HG02610 (cell line): ENCODE data around the gene SHOC2.

Source experiments
- ATAC-seq: cut with Tn5 transposase; IDR thresholded peaks from one replicate; pipeline ENCODE4 v1.9.1; 2021; ENCODE audit warnings: mild to moderate bottlenecking, moderate library complexity; ENCODE audit not compliant: unreplicated experiment

SHOC2 gene

DNA sequence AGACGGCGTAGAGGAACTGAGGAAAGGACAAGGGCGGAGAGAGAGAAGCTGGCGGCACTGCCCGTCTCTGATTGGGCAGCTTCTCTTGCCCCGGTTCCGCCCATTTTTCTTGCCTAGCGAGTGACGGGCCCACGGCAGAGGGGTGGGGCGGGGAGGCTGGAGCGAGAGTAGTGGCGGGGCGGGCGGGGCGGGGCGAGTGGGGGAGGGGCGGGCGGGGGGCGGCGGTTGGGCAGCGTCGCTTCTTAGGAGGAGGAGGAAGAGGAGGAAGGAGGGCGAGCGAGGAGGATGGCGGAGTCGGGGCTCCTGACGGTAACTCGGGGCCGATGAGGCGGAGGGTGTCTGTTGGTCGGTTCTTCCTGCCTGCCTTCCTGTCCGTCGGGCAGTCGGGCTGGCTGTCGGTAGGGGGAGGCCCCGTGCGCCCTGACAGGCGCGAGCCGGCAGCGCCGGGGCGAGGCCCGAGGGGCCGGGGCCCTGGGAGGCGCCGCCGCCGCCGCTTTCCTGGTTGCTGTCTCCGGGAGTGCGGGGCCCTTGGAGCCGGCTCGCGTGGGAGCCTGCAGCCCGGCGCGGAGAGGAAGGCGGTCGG lies at the start of gene SHOC2:
Gene SHOC2, plus strand, starts transcription at position 256 of the 583 bp plus-strand sequence. CDS start 44,755 bp downstream, outside the sequence.
- ATAC-seq, result peak; percentile 8

DNA sequence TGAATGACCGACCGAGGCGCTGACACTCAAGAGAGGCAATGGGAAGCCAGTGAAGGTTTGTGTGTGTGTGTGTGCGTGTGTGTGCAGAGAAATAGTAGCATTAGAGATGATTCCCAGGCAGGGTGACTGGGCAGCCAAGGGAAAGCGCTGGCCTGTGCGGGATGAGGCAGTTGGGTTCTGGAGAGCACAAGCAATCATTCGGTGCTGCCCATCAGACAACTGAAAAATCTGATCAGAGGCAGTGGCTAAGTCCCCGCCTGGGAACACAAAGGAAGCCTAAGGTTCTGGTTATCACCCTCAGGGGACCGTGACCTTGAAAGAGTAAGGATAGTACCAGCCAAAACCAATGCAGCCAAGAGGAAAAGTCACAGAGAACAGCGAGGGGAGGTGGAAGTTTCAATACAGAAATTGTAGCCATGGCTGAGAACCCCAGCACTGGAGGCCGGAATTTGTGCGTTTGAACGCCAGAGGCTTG lies 48.5 kb upstream of the SHOC2 start:
- ATAC-seq, result no peak

DNA sequence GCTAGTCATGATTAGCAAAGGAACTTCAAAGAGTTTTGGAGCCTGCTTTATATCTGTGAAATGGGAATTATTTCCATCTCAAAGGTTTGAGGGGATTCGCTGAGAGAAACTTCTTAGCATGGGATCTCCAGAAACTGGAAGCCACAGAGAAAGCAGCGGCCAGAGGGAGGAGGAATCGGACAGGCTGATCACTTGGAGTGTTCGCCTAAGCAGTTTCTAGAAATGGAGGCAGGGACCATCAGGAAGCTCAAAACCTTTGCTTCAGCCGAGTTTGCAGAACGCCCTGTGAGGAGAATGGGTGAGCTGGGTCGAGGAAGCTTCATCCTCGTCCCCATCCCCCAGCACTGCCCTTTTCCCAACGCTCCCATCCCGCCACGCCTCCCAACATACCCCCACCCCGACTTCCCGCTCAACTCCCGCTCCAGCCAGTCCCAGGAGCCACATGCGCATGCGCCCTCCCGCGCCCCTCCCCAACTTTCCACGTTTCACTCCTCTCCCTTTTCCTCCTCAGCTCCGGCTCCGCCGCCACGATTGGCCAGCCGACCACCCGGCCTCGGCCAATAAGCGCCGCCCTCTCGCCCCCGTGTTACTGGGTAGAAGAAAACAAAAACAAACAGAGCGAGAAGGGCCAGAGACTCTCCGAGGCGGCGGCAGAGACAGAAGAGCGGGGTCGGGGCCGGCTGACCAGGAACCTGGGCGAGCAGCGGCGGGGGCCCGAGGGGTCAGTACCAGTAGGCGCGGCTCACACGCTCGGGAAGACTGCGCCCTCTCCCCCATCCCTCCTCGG lies 47.9 kb upstream of the SHOC2 start, which contains the start of gene PDCD4:
Gene PDCD4, plus strand, starts transcription at position 631 of the 787 bp plus-strand sequence. CDS start 4,100 bp downstream, outside the sequence.
- peak; percentile 82 for ATAC-seq

DNA sequence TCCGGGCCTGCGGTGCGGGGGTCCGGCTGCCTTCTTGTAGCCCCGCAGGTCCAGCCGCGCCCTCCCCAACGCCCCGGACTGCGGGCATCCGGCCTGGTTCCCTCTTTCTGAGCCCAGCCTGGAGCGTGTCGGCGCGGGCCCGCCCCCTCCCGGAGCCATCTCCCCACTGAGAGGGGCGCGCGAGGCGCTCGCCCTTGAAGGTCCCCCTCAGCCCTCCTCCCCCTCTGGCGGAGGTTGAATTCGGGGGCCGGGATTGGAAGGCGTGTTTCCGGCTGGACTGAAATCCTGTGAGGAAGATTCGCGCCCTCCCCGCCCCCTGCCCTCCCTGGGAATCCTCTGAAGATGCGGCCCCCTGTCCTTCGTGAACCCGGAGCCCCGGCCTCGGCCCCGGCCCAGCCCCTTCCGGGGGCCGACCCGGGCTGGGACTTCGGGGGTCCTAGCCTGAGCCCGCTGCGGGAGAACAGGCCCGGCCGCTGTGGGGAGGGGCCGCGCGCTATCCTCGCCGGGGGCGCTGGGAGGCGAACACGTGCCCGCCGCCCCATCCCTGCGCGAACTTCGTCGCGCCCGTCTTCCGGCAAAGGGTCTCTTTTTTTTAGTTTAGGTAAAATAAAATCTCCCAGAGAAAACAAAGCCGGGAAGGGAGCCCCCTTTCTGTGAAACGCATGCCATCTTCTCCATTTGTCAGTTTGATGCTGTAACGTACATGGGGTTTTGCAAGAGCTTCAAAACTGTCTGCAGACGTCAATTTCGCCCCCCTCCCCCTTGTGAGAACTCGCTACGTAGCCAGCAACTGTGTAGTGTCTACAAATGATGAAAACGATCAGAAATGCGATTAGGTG lies 47.0 kb upstream of the SHOC2 start:
- ATAC-seq, result peak; percentile 37

DNA sequence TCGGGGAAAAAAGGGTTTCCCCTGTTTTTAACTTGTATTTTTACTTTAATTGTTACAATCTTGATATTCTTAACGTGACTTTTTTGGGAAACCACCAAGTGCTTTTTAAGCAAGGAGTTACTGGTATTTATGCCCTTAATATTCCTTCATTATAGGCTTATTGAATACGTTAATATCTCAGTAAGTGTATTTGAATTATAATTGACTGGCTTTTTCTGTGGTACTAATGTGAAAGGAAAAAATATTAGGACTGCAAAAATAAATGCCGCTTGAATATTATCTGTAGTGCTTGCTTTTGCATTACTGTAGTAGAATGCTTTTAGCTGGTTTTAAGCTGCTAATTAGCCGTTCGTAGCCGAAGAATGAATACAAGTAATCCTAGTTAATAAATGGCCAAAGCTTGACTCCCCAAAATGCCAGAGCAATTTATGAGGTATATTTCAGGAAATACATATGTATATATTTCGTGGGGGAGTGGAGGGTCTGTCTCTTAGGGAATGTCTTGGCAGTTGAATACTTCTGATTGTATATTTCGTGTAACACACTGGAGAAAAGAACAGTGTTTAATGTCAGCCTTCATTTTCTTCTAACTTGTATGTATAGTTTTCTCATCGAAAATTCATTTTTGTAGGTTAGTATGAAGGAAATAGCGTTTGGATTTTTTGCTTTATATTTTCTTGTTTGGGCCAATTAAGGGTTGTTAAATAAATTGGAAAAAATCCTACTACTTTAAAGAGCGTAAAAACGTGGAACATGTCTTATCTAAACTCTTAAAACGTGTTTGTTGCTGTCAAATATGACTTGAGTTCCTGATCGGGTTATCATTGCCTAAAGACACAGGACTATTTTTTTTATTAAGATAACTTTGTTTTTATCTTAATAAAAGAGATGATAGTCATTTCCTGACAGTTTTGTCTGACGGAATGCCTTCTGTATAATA lies 46.1 kb upstream of the SHOC2 start:
- ATAC-seq, result no peak

GRCh38 chr10:110873951-110874350 lies 45.5 kb upstream of the SHOC2 start:
- ATAC-seq, result no peak

- no peak for ATAC-seq
Observed at GRCh38 chr10:110876000-110876399, 43.4 kb upstream of the SHOC2 start.

- no peak for ATAC-seq
Observed at GRCh38 chr10:110876788-110877187, 42.6 kb upstream of the SHOC2 start.

GRCh38 chr10:110880012-110880411 lies 39.4 kb upstream of the SHOC2 start:
- ATAC-seq, result no peak

- ATAC-seq, result no peak
Observed at GRCh38 chr10:110881247-110881646, 38.2 kb upstream of the SHOC2 start.

GRCh38 chr10:110881905-110882304 lies 37.5 kb upstream of the SHOC2 start:
- ATAC-seq, result no peak

DNA sequence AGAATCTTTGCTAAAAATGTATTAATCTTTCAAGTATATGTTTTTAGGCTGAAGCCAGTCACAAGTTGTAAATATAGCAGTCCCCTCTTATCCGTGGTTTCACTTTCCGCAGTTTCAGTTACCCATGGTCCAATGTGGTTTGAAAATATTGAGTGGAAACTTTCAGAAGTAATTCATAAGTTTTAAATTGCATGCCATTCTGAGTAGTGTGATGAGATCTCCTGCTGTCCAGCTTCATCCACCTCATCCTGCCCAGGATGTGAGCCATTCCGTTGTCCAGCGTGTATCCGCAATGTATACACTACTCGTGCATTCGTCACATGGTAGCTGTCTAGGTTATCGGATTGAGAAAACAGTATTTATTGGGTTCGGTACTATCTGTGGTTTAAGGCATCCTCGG lies 35.5 kb upstream of the SHOC2 start:
- ATAC-seq, result no peak

DNA sequence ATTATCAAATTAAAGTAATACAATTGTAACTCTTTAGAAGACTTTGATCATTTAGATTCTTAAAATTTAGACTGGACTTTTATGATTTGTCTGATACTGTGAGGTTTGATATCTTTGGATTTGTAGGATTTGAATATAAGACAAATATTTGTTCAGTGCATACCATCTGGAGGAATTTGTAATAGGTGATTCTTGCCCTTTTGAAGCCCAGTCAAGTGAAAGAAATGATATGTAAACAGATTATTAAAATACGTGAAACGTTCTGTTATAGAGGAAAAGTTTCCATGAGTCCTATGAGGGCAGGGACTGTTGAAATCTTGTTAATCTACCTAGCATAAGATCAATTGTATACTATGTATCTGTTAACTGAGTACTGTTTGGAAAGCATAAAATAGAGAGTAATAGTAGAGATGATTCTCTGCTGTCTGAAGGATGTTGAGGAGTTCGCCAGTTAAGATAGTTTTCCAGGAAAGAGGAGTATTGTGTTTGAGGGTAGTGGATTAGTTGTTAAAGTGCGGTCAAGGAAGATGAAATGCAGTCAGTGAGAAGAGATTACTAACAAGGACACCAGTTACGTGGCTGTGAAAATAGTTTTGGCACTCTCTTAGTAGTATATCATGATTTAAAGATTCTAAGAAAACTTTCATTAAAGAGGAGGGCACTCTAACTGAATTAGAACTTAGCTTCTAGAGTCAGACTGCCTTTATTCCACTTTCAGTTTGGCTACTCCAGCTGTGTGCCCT lies 33.3 kb upstream of the SHOC2 start:
- no peak for ATAC-seq

DNA sequence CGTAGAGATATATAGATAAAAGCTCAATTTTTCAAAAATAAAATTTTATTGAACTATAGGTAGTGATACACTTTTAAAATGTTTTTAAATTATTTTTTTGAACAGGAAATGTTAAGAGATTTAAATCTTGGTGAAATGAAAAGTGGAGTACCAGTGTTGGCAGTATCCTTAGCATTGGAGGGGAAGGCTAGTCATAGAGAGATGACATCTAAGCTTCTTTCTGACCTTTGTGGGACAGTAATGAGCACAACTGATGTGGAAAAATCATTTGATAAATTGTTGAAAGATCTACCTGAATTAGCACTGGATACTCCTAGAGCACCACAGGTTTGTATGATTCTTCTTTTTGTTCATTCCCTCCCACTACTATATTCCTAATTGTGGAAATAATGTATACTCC lies 31.8 kb upstream of the SHOC2 start:
- ATAC-seq, result no peak

DNA sequence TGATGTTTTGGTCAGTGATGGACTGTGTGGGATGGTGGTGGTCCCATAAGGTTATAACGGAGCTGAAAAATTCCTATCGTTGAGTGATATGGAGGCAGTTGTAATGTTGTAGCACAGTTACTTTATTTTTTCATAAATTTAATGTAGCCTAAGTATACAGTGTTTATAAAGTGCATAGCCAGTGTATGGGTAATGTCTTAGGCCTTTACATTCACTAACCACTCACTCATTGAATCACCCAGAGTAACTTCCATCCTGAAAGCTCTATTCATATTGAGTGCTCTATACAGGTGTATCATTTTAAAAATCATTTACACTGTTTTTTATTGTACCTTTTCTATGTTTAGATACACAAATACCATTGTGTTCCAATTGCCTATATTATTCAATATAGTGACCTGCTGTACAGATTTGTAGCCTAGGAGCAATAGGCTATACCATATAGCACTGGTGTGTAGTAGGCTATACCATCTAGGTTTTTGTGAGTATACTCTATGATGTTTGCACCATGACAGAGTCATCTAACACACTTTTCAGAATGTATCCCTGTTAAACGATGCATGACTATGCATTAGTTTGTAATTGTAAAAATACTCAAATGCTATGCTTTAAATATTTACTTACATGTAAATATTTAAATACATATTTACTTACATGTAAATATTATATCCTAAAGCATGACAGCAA lies 26.7 kb upstream of the SHOC2 start:
- no peak for ATAC-seq

- peak; percentile 61 for ATAC-seq
Observed at GRCh38 chr10:110893559-110894179, 25.7 kb upstream of the SHOC2 start.

GRCh38 chr10:110897184-110897583 lies 22.2 kb upstream of the SHOC2 start:
- no peak for ATAC-seq

GRCh38 chr10:110898391-110898790 lies 21.0 kb upstream of the SHOC2 start:
- ATAC-seq, result no peak

DNA sequence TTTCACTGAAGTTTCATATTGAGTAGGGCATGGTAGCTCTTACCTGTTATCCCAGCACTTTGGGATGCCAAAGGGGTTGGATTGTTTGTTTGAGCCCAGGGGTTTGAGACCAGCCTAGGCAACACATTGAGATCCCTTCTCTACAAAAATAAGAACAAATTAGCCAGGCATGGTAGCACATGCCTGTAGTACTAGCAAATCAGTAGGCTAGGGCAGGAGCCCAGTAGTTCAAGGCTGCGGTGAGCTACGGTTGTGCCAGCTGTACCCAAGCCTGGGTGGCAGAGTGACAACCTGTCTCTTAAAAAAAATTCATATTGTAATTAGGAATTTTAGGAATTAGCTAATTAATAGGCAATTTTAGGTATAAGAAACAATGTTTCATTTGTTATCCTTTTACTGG lies 18.4 kb upstream of the SHOC2 start:
- no peak for ATAC-seq
